Measurements from ENCODE around the gene BEAN1. TPM values are rescaled to one million over a fixed set of nuclear protein-coding genes. Genes with fewer than 3 reads are reported as not detected.

Gene BEAN1
- total RNA-seq, 1 experiment from 2014 or later: 1.9 TPM

- no peaks in the 10 kb centered on the region for H3K9me3 ChIP-seq (ENCODE audit: low read length)
- TF ChIP-seq, protein P1, sequence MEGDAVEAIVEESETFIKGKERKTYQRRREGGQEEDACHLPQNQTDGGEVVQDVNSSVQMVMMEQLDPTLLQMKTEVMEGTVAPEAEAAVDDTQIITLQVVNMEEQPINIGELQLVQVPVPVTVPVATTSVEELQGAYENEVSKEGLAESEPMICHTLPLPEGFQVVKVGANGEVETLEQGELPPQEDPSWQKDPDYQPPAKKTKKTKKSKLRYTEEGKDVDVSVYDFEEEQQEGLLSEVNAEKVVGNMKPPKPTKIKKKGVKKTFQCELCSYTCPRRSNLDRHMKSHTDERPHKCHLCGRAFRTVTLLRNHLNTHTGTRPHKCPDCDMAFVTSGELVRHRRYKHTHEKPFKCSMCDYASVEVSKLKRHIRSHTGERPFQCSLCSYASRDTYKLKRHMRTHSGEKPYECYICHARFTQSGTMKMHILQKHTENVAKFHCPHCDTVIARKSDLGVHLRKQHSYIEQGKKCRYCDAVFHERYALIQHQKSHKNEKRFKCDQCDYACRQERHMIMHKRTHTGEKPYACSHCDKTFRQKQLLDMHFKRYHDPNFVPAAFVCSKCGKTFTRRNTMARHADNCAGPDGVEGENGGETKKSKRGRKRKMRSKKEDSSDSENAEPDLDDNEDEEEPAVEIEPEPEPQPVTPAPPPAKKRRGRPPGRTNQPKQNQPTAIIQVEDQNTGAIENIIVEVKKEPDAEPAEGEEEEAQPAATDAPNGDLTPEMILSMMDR (conservative IDR thresholded peaks at IDR 0.05; ENCODE audit: low read depth, low read length): no peak
- TF ChIP-seq EZH2phosphoT487 (IDR thresholded peaks at IDR 0.05; ENCODE audit: borderline replicate concordance, low read length) (no peak), EZH2 (IDR thresholded peaks at IDR 0.05; ENCODE audit: low read length, unreplicated experiment) (no peak)
- no peak overlapping the region for H3K27ac ChIP-seq (ENCODE audit: low read length)
- H3F3A ChIP-seq (ENCODE audit: low read length, unreplicated experiment): no peaks in the 10 kb centered on the region
- peaks cover 24% of the 10 kb centered on the region; the same call in 1 of the 2 replicates for H3K4me1 ChIP-seq (ENCODE audit: insufficient read depth, low read length)
- H4K20me1 ChIP-seq (ENCODE audit: low read length): no peaks in the 10 kb centered on the region
- no peaks in the 10 kb centered on the region for H3K36me3 ChIP-seq (ENCODE audit: low read depth, low read length)
- BruUV-seq (replicated peaks): no TSS peak
- intact Hi-C loops (cut with micrococcal nuclease): no loop called here
- ChIA-PET POLR2A (ENCODE audit: unreplicated experiment) (no interaction called here), CTCF (no interaction called here)
- no peak overlapping the region for H3K4me3 ChIP-seq (ENCODE audit: low read length)
- no peak overlapping the region for H3K9ac ChIP-seq (ENCODE audit: low read length)
- H3K79me2 ChIP-seq (ENCODE audit: low read length): no peaks in the 10 kb centered on the region
- no peaks in the 10 kb centered on the region for H3K27me3 ChIP-seq (ENCODE audit: low read length)
- H2AFZ ChIP-seq (ENCODE audit: low read length): no peak overlapping the region
- DNase-seq: no peak
- no peak for ATAC-seq
- H3K4me2 ChIP-seq (ENCODE audit: low read length): no peak overlapping the region
- no peaks in the 10 kb centered on the region for H3K9me2 ChIP-seq (replicated peaks; ENCODE audit: low read length)
Observed at GRCh38 chr16:66422366-66422765, 4.7 kb upstream of the BEAN1 start.

DNA sequence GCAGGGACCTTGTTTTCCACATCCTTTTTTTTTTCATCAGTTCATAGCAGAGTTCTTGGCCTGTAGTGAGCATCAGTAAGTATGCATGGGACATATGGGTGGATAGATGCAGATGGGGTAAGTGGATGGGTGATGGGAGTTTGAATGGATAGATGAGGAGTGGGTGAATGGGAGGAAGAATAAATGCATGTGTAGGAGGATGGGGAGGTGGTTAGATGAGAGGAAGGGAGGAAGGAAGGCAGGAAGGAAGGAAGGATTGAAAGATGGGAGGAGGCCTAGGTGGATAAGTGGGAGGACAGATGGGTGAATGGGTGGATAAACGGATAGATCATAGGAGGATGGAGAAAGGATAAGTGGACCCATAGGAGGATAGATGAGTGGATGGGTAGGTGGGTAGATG, 3.9 kb upstream of the BEAN1 start:
- Histone ChIP-seq H3K27me3 (ENCODE audit: low read length) (no peaks in the 10 kb centered on the region), H3K9me3 (ENCODE audit: low read length) (no peaks in the 10 kb centered on the region), H3K9ac (ENCODE audit: low read length) (no peak overlapping the region), H4K20me1 (ENCODE audit: low read length) (no peaks in the 10 kb centered on the region), H3K4me3 (ENCODE audit: low read length) (no peak overlapping the region), H2AFZ (ENCODE audit: low read length) (no peak overlapping the region), H3K4me1 (ENCODE audit: insufficient read depth, low read length) (peaks cover 16% of the 10 kb centered on the region; the same call in 1 of the 2 replicates), H3K36me3 (ENCODE audit: low read depth, low read length) (no peaks in the 10 kb centered on the region), H3F3A (ENCODE audit: low read length, unreplicated experiment) (no peaks in the 10 kb centered on the region), H3K79me2 (ENCODE audit: low read length) (no peaks in the 10 kb centered on the region), H3K9me2 (replicated peaks; ENCODE audit: low read length) (no peaks in the 10 kb centered on the region), H3K27ac (ENCODE audit: low read length) (no peak overlapping the region), H3K4me2 (ENCODE audit: low read length) (no peak overlapping the region)
- ChIA-PET CTCF (no interaction called here), POLR2A (ENCODE audit: unreplicated experiment) (no interaction called here)
- no peak for ATAC-seq
- DNase-seq: no peak
- intact Hi-C loops (cut with micrococcal nuclease): no loop called here
- no peak for TF ChIP-seq EZH2phosphoT487 (IDR thresholded peaks at IDR 0.05; ENCODE audit: borderline replicate concordance, low read length)
- TF ChIP-seq, protein P1 (conservative IDR thresholded peaks at IDR 0.05; ENCODE audit: low read depth, low read length): no peak
- no peak for TF ChIP-seq EZH2 (IDR thresholded peaks at IDR 0.05; ENCODE audit: low read length, unreplicated experiment)
- no TSS peak for BruUV-seq (replicated peaks)

- H3K27ac ChIP-seq (ENCODE audit: low read length): no peak overlapping the region
- ChIA-PET POLR2A (ENCODE audit: unreplicated experiment) (no interaction called here), CTCF (no interaction called here)
- H3K36me3 ChIP-seq (ENCODE audit: low read depth, low read length): no peaks in the 10 kb centered on the region
- no peak overlapping the region for H3K9ac ChIP-seq (ENCODE audit: low read length)
- no peak overlapping the region for H3K4me3 ChIP-seq (ENCODE audit: low read length)
- no peaks in the 10 kb centered on the region for H3K27me3 ChIP-seq (ENCODE audit: low read length)
- no TSS peak for BruUV-seq (replicated peaks)
- intact Hi-C loops (cut with micrococcal nuclease): no loop called here
- no peaks in the 10 kb centered on the region for H3F3A ChIP-seq (ENCODE audit: low read length, unreplicated experiment)
- H3K4me1 ChIP-seq (ENCODE audit: insufficient read depth, low read length): peaks cover 5% of the 10 kb centered on the region; the same call in 1 of the 2 replicates
- H2AFZ ChIP-seq (ENCODE audit: low read length): no peak overlapping the region
- no peaks in the 10 kb centered on the region for H3K9me3 ChIP-seq (ENCODE audit: low read length)
- no peaks in the 10 kb centered on the region for H4K20me1 ChIP-seq (ENCODE audit: low read length)
- H3K79me2 ChIP-seq (ENCODE audit: low read length): no peaks in the 10 kb centered on the region
- no peak for DNase-seq
- no peak for ATAC-seq
- no peak for TF ChIP-seq EZH2 (IDR thresholded peaks at IDR 0.05; ENCODE audit: low read length, unreplicated experiment)
- TF ChIP-seq, protein P1 (conservative IDR thresholded peaks at IDR 0.05; ENCODE audit: low read depth, low read length): no peak
- no peak for TF ChIP-seq EZH2phosphoT487 (IDR thresholded peaks at IDR 0.05; ENCODE audit: borderline replicate concordance, low read length)
- no peak overlapping the region for H3K4me2 ChIP-seq (ENCODE audit: low read length)
- H3K9me2 ChIP-seq (replicated peaks; ENCODE audit: low read length): no peaks in the 10 kb centered on the region
Observed at GRCh38 chr16:66425651-66426050, 1.4 kb upstream of the BEAN1 start.

Data from PC-3 (cell line).